Measurements from ENCODE around the gene MEOX1.
"Not testable (repeated sequence)": the region's sequence is repeated elsewhere in the genome, so short reads cannot be mapped to it uniquely, and the experiment has no call there.

MEOX1 gene

GRCh38 chr17:43618276-43618675, 43.4 kb downstream of the MEOX1 start:
- DNase-seq (ENCODE audit: low read depth in 2 of 2): no peak

- DNase-seq (ENCODE audit: low read depth in 2 of 2): no peak
Measured at GRCh38 chr17:43616852-43617251, 44.9 kb downstream of the MEOX1 start.

DNA sequence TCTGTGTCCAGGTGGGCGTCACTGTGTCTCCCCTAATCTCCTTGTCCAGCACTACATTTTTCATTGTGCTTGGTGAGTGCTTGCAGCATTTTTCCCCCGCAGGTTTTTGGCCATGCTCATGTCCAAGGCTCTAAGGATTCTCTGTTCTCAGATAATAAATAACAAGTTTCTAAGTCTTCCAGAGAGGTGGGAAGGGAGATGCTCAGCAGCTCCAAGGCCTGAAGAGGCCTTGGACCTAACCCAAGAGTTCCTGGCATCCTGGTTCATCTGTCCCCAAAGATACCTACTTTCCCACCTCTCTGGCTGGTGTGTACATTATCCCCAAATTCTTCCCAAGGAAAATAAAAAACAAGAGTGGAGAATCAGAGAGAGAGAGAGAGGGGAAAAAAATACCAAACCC, 45.3 kb downstream of the MEOX1 start:
- DNase-seq (ENCODE audit: low read depth in 2 of 2): no peak

GRCh38 chr17:43616029-43616351, 45.7 kb downstream of the MEOX1 start:
- no peak for DNase-seq (ENCODE audit: low read depth in 2 of 2)

- no peak for DNase-seq (ENCODE audit: low read depth in 2 of 2)
Measured at GRCh38 chr17:43615330-43616028, 46.2 kb downstream of the MEOX1 start.

- DNase-seq (ENCODE audit: low read depth in 2 of 2): no peak
Measured at GRCh38 chr17:43614561-43614960, 47.2 kb downstream of the MEOX1 start.

GRCh38 chr17:43613917-43614316, 47.8 kb downstream of the MEOX1 start:
- no peak for DNase-seq (ENCODE audit: low read depth in 2 of 2)

- no peak for DNase-seq (ENCODE audit: low read depth in 2 of 2)
Measured at GRCh38 chr17:43612515-43612914, 49.2 kb downstream of the MEOX1 start.

DNA sequence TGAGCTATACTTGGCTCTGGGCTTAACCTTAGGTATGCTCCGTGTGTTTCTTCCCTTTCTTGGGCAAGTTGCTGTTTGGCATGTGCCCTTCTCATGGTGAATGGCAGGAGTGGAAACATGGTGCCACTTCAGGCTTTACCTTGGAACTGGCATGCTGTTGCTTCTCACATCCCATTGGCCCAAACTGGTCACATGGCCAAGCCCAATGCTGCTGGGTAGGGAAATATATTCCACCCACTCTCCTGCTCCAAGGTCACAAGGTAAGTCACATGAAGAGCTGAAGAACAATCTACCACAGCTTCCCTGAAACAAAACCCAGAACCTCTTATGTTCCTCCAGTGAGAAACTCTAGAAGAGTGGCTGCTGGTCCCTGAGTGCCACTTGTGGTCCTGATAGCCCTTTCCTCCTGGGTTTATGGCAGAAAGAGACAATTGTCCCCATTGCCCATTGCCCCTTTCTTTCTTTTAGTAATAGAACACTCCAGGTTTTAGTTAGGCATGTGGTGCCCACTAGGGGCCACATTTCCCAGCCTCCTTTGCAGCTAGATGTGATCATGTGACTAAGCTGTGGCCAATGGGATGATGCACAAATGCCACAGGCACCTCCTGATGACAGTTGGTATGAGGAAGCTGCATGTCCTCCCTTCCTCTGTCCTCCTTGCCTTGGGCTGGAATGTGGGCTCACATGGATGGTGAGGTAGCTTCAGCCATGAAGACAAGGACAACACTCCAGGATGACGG, 50.3 kb downstream of the MEOX1 start:
- no peak for DNase-seq (ENCODE audit: low read depth in 2 of 2)

DNA sequence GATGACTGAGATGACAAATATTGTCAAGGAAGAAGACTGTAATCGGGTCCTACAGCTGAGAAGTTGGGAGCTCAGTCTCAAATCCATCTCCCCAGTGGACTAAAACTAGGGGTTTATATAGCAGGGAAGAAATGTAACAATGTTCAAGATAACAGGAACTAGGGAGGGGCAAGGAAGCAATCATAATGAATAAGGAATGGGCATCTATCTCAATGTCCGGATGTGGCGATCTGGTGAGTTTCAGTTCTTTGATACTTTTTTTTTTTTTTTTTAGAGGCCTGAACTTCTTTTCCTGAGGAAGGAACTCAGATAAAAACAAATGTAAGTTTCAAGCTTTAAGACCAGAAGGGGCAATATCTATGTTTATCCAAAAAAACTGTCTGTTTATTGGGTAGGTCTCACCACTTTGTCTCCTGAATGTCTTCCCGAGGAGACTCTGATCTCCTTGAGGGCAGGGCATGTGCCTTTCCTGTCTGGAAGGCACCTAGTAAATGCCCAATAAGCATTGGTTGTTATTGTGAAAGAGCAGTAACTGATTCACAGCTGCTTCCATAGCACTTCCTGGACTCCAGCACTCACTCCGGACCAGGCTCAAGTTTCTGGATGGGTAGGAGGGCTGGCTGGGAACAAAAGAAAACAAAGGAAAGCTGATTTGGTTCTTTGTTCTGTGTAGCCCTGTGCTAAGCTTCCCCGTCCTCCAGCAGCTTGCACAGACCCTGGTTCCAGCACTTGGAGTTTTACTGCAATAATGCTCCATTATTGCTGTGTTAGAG, 51.9 kb downstream of the MEOX1 start:
- DNase-seq (ENCODE audit: low read depth in 2 of 2): no peak

DNA sequence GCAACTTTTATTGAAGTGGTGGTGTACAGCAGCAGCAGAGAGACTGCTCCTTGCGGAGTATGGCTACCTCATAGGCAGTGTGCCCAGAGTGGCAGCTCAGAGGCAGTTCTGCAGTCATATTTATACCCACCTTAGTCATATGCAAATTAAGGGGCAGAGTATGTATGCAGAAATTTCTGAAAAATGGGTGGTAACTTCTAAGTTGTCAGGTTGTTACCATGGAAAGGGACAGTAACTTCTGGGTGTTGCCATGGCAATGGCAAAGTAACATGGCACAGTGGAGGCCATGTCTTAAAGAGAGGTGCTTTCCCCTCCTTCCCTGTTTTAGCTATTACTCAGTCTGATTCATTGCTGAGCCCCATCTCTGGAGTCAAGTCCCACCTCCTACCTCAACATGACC, 53.4 kb downstream of the MEOX1 start:
- no peak for DNase-seq (ENCODE audit: low read depth in 2 of 2)

DNA sequence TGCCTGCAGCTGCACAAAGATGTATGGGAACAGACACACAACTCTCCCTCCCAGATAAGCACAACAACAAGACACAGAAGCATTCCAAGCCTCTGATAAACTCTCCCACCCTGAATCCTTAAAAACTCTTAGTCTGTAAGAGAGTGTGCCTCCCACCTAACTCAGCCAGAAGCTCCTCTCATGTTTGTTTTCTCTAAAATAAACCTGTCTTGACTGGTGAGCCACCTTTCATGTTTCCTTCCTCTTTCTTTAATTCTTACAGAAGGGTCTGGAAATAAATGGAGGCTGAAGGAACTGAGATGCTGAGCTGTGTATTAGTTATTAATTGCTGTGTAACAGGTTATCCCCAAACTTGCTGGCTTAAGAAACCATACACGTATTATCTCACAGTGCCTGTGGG, 57.2 kb downstream of the MEOX1 start:
- no peak for DNase-seq (ENCODE audit: low read depth in 2 of 2)

DNA sequence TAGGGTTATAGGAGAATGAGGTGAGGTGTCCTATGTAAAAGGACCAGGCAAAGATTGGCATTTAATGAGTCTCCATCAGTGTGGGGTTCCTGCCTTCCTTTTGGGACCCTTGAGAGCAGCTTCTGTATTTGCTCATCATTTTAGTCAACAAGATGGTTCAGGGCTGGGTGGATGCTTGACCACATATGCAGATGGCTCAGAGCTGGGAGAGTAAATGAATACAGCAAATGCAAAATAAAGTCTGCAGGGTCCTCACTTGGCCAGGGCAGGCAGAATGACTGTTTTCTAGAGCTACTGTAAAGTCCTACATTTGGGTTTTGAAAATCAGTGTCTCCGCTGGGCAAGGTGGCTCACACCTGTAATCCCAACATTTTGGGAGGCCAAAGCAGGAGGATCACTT, 58.4 kb downstream of the MEOX1 start:
- DNase-seq (ENCODE audit: low read depth in 2 of 2): no peak

- DNase-seq (ENCODE audit: low read depth in 2 of 2): not testable (repeated sequence)
Measured at GRCh38 chr17:43602556-43602955, 59.2 kb downstream of the MEOX1 start.

DNA sequence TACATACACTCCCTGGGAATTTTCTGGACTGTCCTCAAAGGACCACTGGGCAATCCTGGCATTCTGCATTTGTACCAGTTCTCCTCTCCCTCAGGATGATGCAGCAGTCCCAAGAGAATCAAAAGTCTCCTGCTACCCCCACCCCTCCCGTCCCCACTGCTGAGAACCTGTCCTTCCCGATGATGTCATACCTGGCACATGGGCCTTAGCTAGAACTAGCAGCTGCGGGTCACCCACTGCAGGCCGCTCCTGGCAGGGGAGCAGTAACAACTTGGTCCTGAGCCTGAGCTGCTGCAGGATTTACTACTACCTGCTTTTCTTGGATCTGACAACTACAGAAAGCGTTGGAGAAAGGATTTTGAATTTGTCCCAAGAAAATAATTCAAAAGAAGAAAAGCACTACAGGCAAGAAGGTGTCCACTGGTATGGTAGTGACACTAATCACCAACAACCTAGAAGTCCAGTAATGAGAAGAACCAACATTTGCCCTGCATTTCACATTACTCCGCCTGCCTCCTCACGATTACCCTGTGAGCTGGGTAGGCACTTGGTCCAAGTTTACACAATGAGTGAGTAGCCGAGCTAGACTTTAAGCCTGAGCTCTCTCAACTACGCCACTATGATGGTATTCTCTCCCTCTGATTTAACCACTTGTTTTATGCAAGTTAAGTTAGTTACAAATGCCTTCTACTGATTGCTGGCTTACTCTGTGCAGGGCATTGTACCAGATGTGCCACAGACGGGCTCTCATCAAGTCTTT, 60.3 kb downstream of the MEOX1 start:
- no peak for DNase-seq (ENCODE audit: low read depth in 2 of 2)

GRCh38 chr17:43599835-43600234, 61.9 kb downstream of the MEOX1 start:
- DNase-seq (ENCODE audit: low read depth in 2 of 2): no peak

DNA sequence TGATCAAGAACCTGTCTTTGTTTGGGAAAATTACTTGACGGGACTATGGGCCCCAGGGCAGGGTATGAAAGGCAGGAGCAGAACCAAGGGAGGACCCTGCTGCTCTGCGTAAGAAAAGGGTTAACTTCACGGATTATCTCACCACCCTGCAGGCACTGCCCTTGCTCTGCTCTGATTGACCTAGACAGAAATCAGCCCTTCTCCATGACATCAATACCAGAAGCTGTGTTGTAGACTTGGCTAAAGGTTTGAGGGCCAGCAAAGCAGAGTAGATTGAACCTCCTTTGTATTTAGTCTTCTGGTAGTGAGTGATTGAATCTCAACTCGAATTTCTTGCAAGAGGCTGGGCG, 62.7 kb downstream of the MEOX1 start:
- DNase-seq (ENCODE audit: low read depth in 2 of 2): no peak

- no peak for DNase-seq (ENCODE audit: low read depth in 2 of 2)
Measured at GRCh38 chr17:43598357-43599045, 63.2 kb downstream of the MEOX1 start.

DNA sequence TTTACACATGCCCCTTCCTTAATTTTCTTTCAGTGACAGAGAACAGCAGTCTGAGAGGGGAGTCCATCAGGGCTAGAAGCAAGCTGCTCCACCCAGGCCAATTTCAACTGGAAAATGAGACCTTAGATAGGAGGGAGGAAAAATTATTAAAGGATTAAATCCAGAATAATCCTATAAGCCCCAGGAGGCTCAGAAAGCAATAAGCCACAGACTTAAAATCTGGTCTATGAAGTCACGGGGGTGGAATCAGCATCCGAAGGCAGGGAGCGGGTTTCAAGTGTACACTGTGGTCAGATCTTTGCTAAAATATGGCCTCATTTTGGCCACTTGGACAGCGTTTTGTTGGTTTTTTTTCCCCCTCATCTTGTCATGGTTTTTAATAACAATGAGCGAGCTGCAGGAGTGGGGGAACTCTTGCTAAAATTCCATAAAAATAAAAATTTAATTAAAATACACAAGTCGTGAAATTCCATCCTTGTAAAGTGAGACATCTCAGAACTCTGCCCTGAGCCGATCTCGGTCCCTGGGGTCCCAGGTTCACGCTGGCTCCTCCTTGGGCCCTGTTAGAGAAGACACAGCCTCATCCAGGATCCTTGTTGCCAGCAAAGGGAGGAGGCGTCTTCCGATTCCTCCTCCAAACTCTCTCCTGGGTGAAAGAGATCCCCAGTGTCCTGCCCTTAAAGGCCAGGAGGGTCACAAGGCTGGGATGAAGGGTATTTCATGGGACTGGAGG, 63.9 kb downstream of the MEOX1 start:
- no peak for DNase-seq (ENCODE audit: low read depth in 2 of 2)

DNA sequence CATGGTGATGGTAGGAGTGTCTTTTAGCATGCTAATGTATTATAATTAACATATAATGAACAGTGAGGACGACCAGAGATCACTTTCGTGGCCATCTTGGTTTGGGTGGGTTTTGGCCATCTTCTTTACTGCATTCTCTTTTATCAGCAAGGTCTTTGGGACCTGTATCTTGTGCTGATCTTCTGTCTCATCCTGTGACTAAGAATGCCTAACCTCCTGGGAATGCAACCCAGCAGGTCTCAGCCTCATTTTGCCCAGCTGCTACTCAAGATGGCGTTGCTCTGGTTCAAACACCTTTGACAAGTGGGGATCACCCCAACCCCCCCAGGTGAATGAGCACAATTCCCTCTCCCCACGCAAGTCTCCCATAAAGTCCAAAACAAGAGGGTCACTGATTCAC, 66.3 kb downstream of the MEOX1 start:
- no peak for DNase-seq (ENCODE audit: low read depth in 2 of 2)
